GM18861 (cell line): ENCODE results near the gene DOC2B.
"Not testable (repeated sequence)": the region's sequence is repeated elsewhere in the genome, so short reads cannot be mapped to it uniquely, and the experiment has no call there.

Experiments
- ATAC-seq: cut with Tn5 transposase; IDR thresholded peaks from one replicate; pipeline ENCODE4 v1.9.1; 2021; ENCODE audit not compliant: unreplicated experiment

DOC2B gene

DNA sequence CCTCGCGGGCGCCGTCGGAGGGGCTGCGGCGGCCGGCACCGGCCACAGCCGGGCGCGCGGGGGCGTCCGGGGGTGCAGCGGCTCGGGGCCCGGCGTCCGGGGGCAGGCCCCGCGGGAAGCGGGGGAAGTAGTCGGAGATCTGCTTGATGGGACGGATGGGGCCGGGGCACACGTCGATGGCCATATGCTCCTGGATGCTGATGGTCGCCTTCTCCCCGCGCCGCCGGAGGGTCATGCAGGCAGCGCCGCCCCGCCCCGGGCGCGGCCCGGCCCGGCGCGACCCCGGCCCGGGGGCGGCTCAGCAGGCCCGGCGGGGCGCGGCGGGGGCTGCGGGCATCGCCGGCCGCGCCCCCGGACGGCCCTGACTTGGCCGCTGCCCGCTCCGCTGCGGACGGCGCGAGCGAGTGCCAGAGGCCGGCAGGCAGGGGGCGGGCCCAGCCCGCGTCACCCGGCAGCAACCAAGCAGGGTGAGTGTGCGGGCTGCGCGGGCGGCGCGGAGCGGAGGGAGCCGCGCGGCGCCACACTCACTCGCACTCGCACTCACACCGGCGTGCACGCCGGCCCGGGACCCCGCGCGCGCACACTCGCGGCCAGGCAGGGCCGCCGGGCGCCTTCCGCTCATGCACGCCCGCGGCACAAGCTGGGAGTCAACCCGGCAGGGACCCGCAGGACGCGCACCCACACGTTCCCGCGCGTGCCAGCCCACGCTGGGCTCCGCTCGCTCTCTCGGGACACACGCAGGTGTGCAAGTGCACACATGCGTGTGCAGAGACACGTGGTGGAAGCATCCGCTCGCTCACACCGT lies at the start of gene DOC2B:
Gene DOC2B (minus strand): TSS at position 406 of the 805 bp plus-strand sequence. CDS start 171 bp downstream, at position 235.
- ATAC-seq, result no peak

- ATAC-seq, result no peak
These were observed 48.9 kb upstream of the DOC2B start for GRCh38 chr17:230395-230770.

DNA sequence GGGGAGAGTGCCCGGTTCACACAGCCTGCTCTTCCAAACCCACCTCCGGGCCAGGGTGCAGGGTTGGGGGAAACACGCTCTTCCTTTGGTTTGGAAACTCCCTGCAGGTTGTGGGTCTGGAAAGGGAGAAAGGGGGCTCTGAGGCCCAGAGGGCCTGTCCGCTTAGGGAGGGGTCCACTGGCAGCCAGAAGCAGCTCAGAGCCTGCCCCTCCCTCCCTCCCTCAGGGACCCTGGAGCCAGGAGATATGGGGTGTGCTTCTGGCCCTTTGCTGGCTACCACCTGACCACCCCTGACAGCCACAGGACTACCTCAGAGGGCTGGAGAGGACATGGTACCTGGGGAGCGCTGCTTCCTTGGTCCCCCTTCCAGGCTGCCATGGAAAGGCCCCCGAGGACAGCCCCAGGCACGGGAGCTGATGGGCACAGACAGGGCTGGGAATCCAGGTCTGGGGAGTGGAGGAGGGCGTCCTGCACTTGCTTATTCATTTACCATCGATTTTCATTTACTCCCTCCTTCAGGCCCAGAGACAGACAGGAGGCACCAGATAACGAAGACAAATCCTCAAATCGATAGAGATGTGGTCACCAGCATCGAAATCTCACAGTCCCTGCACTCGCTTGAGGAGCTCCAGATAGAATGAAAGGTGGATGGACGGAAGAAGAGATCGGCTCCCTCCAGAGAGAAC lies 48.4 kb upstream of the DOC2B start:
- ATAC-seq, result no peak

- ATAC-seq, result no peak
These were observed 47.7 kb upstream of the DOC2B start for GRCh38 chr17:228951-229708.

- no peak for ATAC-seq
These were observed 46.6 kb upstream of the DOC2B start for GRCh38 chr17:227946-228615.

- ATAC-seq, result no peak
These were observed 45.9 kb upstream of the DOC2B start for GRCh38 chr17:227078-227945.

- no peak for ATAC-seq
These were observed 44.9 kb upstream of the DOC2B start for GRCh38 chr17:226108-227077.

DNA sequence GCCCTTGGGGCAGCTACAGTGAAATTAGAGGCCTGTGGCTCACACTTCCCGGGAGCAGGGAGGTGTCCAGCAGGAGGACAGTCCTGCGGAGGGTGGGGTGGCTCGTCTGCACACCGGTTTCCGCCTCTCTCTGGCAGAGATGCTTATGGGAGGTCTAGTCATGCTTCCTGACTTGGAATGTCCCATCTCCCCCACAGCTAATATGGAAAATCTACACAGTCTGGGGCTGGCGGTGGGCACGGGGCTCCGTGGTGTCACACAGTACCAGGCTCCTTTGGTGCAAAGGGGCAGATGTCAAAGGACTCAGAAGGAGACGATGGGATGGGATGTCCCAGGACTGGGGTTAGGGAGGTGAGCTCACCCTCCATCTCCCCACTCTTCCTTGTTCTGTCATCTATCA lies 44.1 kb upstream of the DOC2B start:
- ATAC-seq, result no peak

DNA sequence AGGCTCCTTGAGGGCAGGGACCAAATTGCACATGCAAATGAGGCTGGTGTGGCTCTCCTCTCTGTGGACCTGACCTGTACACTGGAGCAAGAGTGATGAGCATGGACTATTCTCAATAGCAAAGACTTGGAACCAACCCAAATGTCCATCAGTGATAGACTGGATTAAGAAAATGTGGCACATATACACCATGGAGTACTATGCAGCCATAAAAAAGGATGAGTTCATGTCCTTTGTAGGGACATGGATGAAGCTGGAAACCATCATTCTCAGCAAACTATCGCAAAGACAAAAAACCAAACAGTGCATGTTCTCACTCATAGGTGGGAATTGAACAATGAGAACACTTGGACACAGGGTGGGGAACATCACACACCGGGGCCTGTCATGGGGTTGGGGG lies 43.1 kb upstream of the DOC2B start:
- ATAC-seq, result not testable (repeated sequence)

GRCh38 chr17:223723-224471 lies 42.4 kb upstream of the DOC2B start:
- ATAC-seq, result no peak

GRCh38 chr17:222172-222571 lies 40.7 kb upstream of the DOC2B start:
- no peak for ATAC-seq

GRCh38 chr17:219696-220095 lies 38.2 kb upstream of the DOC2B start:
- no peak for ATAC-seq

GRCh38 chr17:218432-219110 lies 37.1 kb upstream of the DOC2B start:
- ATAC-seq, result no peak

DNA sequence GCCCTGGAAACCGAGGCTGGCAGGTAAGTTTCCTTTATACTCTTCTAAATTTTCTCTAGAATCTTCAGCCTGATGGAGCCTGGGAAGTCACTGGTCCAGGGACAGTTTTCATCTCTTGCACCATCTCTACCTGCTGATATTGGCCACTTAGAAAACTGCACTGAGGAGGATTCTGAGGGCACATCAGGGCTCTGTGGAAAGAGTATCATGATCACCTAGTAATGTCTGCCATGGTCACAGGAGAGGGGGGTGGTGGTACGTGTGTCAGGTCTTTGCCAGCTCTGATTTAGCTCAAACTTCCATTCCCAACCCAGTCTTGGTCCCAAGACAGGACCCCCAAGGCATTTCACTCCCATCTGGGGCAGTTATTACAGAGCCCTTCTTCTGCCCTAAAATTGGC lies 35.2 kb upstream of the DOC2B start:
- ATAC-seq, result no peak

DNA sequence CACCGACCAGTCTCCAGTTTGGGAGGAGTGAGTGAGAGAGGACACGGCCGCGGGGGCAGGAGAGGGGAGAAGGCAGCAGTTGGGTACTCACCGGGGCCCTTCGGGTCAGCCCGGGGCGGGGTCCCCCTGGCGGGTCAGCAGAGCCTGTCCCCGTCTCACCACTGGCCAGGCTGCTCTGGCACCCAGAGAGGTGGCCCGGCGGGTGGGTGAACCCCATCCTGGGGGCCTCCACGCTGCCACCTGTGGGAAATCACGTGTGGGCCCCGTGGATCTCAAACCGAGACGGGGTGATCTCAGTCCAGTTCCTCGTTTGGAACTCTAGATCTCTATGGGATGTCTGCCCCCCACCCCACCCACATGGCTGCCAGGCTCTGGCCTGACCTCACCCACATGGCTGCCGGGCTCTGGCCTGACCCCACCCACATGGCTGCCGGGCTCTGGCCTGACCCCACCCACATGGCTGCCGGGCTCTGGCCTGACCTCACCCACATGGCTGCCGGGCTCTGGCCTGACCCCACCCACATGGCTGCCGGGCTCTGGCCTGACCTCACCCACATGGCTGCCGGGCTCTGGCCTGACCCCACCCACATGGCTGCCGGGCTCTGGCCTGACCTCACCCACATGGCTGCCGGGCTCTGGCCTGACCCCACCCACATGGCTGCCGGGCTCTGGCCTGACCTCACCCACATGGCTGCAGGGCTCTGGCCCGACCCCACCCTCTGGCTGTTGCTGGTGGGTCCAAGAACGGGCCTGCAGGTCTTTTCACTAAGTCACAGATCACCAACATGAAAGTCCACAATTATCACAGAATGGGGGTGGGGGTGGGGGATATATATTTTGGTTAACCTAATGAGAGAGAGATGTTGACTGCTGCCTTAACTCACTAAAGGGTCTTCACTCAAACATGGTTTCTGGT lies 34.4 kb upstream of the DOC2B start:
- ATAC-seq, result not testable (repeated sequence)

DNA sequence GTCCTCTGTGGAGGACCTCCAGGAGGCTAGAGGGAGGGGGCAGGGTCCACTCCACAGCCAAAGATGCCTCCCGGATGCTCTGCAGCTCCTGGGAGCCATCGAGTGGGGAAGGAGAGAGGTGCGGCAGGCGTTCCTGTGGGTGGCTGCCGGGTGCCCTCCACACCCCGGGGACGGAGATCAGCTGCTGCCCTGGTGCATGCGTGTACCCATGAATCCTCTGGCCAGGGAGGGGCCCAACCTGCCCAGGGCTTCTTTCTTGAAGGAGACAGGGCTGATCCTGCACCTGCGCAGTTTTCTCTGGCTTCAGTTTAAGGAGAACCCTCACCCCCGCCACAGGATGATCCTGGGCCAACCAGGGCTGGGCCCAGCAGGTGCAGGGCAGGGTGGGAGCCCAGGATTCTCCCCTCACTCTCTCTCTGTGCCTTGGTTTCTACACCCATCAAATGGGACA lies 33.5 kb upstream of the DOC2B start:
- ATAC-seq, result no peak
